BLaER1 treated with 17β-estradiol and CSF1 and Interleukin-3, amounts not matched to agents 10 nM and 100 nM (cell line): ENCODE results near the gene CFAP70.
"Not testable (repeated sequence)": the region's sequence is repeated elsewhere in the genome, so short reads cannot be mapped to it uniquely, and the experiment has no call there.

Source experiments
- H3K27ac ChIP-seq, 11 experiments: shearing (Covaris generic); formaldehyde crosslinking; 2 replicates each; pipeline ENCODE4 v1.8.1; 2022
- H3K27me3 ChIP-seq, 11 experiments: shearing (Covaris generic); formaldehyde crosslinking; 2 replicates each; pipeline ENCODE4 v1.8.1; 2022
- H3K36me3 ChIP-seq, 11 experiments: shearing (Covaris generic); formaldehyde crosslinking; 2 replicates each; pipeline ENCODE4 v1.8.1; 2022
- H3K4me1 ChIP-seq, 10 experiments: shearing (Covaris generic); formaldehyde crosslinking; 2 replicates each; pipeline ENCODE4 v1.8.1; 2022
- H3K4me2 ChIP-seq, 11 experiments: shearing (Covaris generic); formaldehyde crosslinking; 2 replicates each; pipeline ENCODE4 v1.8.1; 2022
- H3K4me3 ChIP-seq, 10 experiments: shearing (Covaris generic); formaldehyde crosslinking; 2 replicates each; pipeline ENCODE4 v1.8.1; 2022
- H3K9ac ChIP-seq, 11 experiments: shearing (Covaris generic); formaldehyde crosslinking; 2 replicates each; pipeline ENCODE4 v1.8.1; 2022
- H3K9me3 ChIP-seq, 11 experiments: shearing (Covaris generic); formaldehyde crosslinking; replicated peaks in 1 of 11; 2 replicates each; pipeline ENCODE4 v1.8.1; 2022
- H4K20me1 ChIP-seq, 11 experiments: shearing (Covaris generic); formaldehyde crosslinking; 2 replicates each; pipeline ENCODE4 v1.8.1; 2022
- Cebpa-rat ChIP-seq, 11 experiments: shearing (Covaris generic); IDR thresholded peaks; 2 replicates each; pipeline ENCODE4 v1.8.1; 2022

The CFAP70 gene

DNA sequence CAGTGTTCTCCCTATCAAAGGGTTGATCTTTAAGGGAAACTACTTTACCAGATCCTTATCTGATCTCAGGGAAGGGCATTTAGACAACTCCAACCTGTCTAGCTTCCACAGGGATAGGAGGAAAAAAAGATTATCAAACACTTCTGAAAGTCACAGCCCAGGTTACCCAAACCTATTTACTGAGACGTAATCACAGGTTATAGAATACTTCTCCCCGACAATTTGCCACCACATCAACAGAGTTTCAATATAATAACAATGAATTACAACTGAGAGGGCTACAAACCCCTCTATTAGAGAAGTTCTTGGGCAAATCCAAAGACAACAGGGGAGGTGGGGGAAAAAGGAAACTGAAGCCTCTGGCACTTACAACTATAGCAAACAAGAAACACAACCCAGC lies 26.3 kb downstream of the CFAP70 start:
- Histone ChIP-seq H3K36me3 (peaks cover 0 to 25% (median 0%) of the 10 kb centered on the region in 11 experiments; a peak in 5 of 22 replicates), H3K9me3 (no peaks in the 10 kb centered on the region), H3K9ac (no peak overlapping the region), H3K4me3 (no peak overlapping the region), H3K27ac (no peak overlapping the region), H3K4me1 (no peaks in the 10 kb centered on the region), H3K27me3 (no peaks in the 10 kb centered on the region), H3K4me2 (no peak overlapping the region), H4K20me1 (no peaks in the 10 kb centered on the region)
- no peak for TF ChIP-seq Cebpa-rat (IDR thresholded peaks at IDR 0.05)

DNA sequence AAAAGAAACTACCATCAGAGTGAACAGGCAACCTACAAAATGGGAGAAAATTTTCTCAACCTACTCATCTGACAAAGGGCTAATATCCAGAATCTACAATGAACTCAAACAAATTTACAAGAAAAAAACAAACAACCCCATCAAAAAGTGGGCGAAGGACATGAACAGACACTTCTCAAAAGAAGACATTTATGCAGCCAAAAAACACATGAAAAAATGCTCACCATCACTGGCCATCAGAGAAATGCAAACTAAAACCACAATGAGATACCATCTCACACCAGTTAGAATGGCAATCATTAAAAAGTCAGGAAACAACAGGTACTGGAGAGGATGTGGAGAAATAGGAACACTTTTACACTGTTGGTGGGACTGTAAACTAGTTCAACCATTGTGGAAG lies 30.1 kb downstream of the CFAP70 start:
- Histone ChIP-seq H3K36me3 (peaks cover 0 to 27% (median 2%) of the 10 kb centered on the region in 11 experiments; a peak in 10 of 22 replicates), H3K9me3 (peaks cover 6 to 10% (median 6%) of the 10 kb centered on the region in 11 experiments)
- not testable (repeated sequence) for H3K4me3 ChIP-seq, H3K9ac ChIP-seq, H4K20me1 ChIP-seq, H3K27me3 ChIP-seq, H3K27ac ChIP-seq, H3K4me2 ChIP-seq, H3K4me1 ChIP-seq

- Histone ChIP-seq H3K36me3 (peaks cover 4 to 48% (median 27%) of the 10 kb centered on the region in 11 experiments; a peak in 17 of 22 replicates), H3K9me3 (peaks cover 11 to 18% (median 14%) of the 10 kb centered on the region in 11 experiments)
- not testable (repeated sequence) for H3K4me1 ChIP-seq, H3K4me2 ChIP-seq, H3K9ac ChIP-seq, H3K4me3 ChIP-seq, H3K27ac ChIP-seq, H3K27me3 ChIP-seq, H4K20me1 ChIP-seq
These were observed 33.4 kb downstream of the CFAP70 start for GRCh38 chr10:73325290-73325689.

DNA sequence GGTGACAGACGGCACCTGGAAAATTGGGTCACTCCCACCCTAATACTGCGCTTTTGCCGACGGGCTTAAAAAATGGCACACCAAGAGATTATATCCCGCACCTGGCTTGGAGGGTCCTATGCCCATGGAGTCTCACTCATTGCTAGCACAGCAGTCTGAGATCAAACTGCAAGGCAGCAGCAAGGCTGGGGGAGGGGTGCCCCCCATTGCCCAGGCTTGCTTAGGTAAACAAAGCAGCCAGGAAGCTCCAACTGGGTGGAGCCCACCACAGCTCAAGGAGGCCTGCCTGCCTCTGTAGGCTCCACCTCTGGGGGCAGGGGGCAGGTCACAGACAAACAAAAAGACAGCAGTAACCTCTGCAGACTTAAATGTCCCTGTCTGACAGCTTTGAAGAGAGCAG lies 35.1 kb downstream of the CFAP70 start:
- H3K9ac ChIP-seq, H3K27me3 ChIP-seq, H3K4me1 ChIP-seq, H3K4me3 ChIP-seq, H4K20me1 ChIP-seq, H3K27ac ChIP-seq, H3K4me2 ChIP-seq: not testable (repeated sequence)
- H3K36me3 ChIP-seq: peaks cover 4 to 54% (median 27%) of the 10 kb centered on the region in 11 experiments; a peak in 17 of 22 replicates
- peaks cover 13 to 24% (median 16%) of the 10 kb centered on the region in 11 experiments for H3K9me3 ChIP-seq

GRCh38 chr10:73310475-73310874 lies 48.2 kb downstream of the CFAP70 start:
- Histone ChIP-seq H3K4me2 (no peak overlapping the region), H3K9me3 (peaks cover 17 to 38% (median 29%) of the 10 kb centered on the region in 11 experiments), H4K20me1 (no peaks in the 10 kb centered on the region), H3K9ac (no peak overlapping the region), H3K4me1 (peaks cover 0 to 6% (median 0%) of the 10 kb centered on the region in 10 experiments; a peak in 2 of 20 replicates), H3K27me3 (no peaks in the 10 kb centered on the region), H3K27ac (no peak overlapping the region), H3K4me3 (no peak overlapping the region), H3K36me3 (peaks cover 6 to 50% (median 21%) of the 10 kb centered on the region in 11 experiments; a peak in 19 of 22 replicates)
- no peak for TF ChIP-seq Cebpa-rat (IDR thresholded peaks at IDR 0.05)

DNA sequence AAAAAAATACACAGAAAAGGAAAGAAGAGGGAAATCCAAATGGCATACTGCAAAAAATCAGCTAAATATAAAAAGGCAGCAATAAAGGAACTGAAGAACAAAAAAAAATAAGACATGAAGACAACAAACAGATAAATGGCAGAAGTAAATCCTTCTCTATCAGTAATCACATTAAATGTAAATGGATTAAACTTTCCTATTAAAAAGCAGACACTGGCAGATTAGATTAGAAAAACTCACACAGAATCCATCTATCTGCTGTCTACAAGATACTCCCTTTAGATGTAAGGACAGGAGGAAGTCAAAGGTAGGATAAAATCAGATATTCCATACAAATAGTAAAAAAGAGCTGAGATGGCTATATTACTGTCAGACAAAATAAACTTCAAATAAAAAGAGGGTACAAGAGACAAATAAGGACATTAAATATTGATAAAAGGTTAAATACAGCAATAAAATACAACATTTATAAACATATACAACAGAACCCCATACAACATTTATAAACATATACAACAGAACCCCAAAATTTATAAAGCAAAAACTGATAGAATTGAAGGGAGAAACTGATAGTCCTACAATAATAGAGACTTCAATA lies 51.4 kb downstream of the CFAP70 start:
- no peaks in the 10 kb centered on the region for H3K27me3 ChIP-seq
- no peak overlapping the region for H3K4me2 ChIP-seq
- TF ChIP-seq Cebpa-rat (IDR thresholded peaks at IDR 0.05): no peak
- no peak overlapping the region for H3K9ac ChIP-seq
- H3K9me3 ChIP-seq: peaks cover 17 to 33% (median 28%) of the 10 kb centered on the region in 11 experiments
- H3K4me1 ChIP-seq: peaks cover 0 to 6% (median 0%) of the 10 kb centered on the region in 10 experiments; a peak in 2 of 20 replicates
- no peaks in the 10 kb centered on the region for H4K20me1 ChIP-seq
- H3K27ac ChIP-seq: no peak overlapping the region
- no peak overlapping the region for H3K4me3 ChIP-seq
- H3K36me3 ChIP-seq: peaks cover 6 to 48% (median 16%) of the 10 kb centered on the region in 11 experiments; a peak in 18 of 22 replicates

DNA sequence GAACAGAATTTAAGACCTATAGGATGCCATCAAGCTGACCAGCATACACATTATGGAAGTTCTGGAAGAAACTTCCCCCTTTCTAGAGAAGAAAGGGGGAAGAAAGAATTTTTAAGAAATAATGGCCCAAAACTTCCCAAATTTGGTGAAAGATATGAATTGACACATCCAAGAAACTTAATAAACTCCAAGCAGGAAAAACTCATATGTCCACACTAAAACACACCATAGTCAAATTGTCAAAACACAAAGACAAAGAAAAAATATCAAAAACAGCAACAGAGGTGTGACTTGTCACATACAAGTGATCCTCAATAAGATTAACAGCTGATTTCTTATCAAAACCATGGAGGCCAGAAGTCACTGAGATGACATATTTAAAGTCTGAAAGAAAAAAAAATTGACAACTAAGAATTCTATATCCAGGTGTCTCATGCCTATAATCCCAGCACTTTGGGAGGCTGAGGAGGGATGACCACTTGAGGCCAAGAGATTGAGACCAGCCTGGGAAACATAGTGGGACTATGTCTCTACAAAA lies 52.4 kb downstream of the CFAP70 start:
- Histone ChIP-seq H3K9ac (no peak overlapping the region), H3K4me3 (no peak overlapping the region), H3K27ac (no peak overlapping the region), H3K9me3 (peaks cover 17 to 33% (median 28%) of the 10 kb centered on the region in 11 experiments), H3K36me3 (peaks cover 6 to 43% (median 16%) of the 10 kb centered on the region in 11 experiments; a peak in 18 of 22 replicates), H3K4me1 (peaks cover 0 to 6% (median 0%) of the 10 kb centered on the region in 10 experiments; a peak in 2 of 20 replicates), H4K20me1 (no peaks in the 10 kb centered on the region), H3K27me3 (no peaks in the 10 kb centered on the region), H3K4me2 (no peak overlapping the region)
- TF ChIP-seq Cebpa-rat (IDR thresholded peaks at IDR 0.05): no peak

DNA sequence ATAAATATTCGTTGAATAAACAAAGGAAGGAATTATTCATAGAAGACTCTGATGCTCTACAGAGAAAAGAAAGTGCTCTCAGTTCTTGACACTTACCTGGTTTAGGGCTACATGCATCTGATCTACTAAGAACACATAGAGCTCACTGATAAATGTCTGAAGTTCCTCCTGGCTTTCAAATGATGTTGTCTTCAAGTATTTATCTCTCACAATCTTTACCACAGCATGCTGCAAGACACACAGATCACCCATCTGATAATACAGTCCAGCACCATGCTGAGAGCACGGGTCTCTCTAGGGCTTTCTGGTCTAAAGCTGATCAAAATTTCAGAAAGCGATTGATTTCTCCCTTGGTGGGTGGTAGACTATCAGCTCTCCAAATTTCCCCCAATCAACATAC lies 61.7 kb downstream of the CFAP70 start:
- Histone ChIP-seq H3K9me3 (no peaks in the 10 kb centered on the region), H3K27ac (no peak overlapping the region), H3K4me2 (no peak overlapping the region), H3K36me3 (peaks cover 0 to 56% (median under 1%) of the 10 kb centered on the region in 11 experiments; a peak in 8 of 22 replicates), H3K4me3 (no peak overlapping the region), H3K27me3 (no peaks in the 10 kb centered on the region), H3K4me1 (no peaks in the 10 kb centered on the region), H3K9ac (no peak overlapping the region), H4K20me1 (no peaks in the 10 kb centered on the region)
- TF ChIP-seq Cebpa-rat (IDR thresholded peaks at IDR 0.05): no peak

GRCh38 chr10:73293461-73293860 lies 65.2 kb downstream of the CFAP70 start:
- H3K4me1 ChIP-seq: peaks cover 0 to 2% (median 0%) of the 10 kb centered on the region in 10 experiments; a peak in 2 of 20 replicates
- H3K4me2 ChIP-seq: no peak overlapping the region
- peaks cover 11 to 22% (median 17%) of the 10 kb centered on the region in 11 experiments; a peak in 21 of 22 replicates for H3K9me3 ChIP-seq
- H3K27ac ChIP-seq: no peak overlapping the region
- H3K36me3 ChIP-seq: peaks cover 4 to 70% (median 28%) of the 10 kb centered on the region in 11 experiments; a peak in 18 of 22 replicates
- H3K27me3 ChIP-seq: no peaks in the 10 kb centered on the region
- H4K20me1 ChIP-seq: no peaks in the 10 kb centered on the region
- TF ChIP-seq Cebpa-rat (IDR thresholded peaks at IDR 0.05): no peak
- H3K9ac ChIP-seq: no peak overlapping the region
- H3K4me3 ChIP-seq: no peak overlapping the region
